ENCODE data around the gene TMEM183A. TPM values are rescaled to one million over a fixed set of nuclear protein-coding genes. Genes with fewer than 3 reads are reported as not detected.
A peak's percentile ranks its signal among the peaks of the same experiment; 100 is the strongest.

Gene TMEM183A
- total and polyA plus RNA-seq, 11 donors: 9.5 to 45.7 (median 29.9) TPM

DNA sequence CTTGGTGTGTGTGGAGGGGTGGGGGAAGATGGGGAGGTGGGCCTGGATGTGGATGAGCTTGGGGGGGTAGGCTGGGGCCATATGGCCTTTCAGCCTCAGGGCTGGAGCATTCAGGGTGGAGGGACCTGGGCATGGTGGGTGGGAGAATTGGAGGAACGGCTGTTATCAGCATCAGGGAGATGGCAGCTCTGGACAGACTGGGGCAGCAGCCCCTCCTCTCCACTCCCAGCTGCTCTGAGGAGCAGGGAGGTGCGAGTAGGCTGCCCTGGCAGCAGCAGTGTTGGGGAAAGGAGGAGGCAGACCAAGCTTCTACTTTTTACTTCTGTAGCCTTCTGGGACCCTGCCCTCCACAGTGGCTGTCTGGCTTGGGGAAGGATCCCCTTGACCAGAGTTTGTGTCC lies 29.4 kb downstream of the TMEM183A start:
- H3K27ac ChIP-seq: peak overlapping the region in 7 of 12 donors; percentile 42 to 90 (median 74)
- H3K36me3 ChIP-seq: no peaks in the 10 kb centered on the region
- DNase-seq: peak in 1 of 5 donors; percentile 20
- H3K9me3 ChIP-seq: no peaks in the 10 kb centered on the region
- no peak for ATAC-seq
- peaks cover 0 to 5% (median 0%) of the 10 kb centered on the region in 9 donors for H3K27me3 ChIP-seq
- intact Hi-C loops (cut with DNase I): loop anchor here in 7 of 10 donors (5.0 to 10.0 kb wide), 5 partner anchors 91 to 308 kb away; partner anchors contain the start of gene ADORA1 (in 6 of the 7)
- TF ChIP-seq POLR2A (IDR thresholded peaks at IDR 0.05): no peak
- TF ChIP-seq, protein P1, sequence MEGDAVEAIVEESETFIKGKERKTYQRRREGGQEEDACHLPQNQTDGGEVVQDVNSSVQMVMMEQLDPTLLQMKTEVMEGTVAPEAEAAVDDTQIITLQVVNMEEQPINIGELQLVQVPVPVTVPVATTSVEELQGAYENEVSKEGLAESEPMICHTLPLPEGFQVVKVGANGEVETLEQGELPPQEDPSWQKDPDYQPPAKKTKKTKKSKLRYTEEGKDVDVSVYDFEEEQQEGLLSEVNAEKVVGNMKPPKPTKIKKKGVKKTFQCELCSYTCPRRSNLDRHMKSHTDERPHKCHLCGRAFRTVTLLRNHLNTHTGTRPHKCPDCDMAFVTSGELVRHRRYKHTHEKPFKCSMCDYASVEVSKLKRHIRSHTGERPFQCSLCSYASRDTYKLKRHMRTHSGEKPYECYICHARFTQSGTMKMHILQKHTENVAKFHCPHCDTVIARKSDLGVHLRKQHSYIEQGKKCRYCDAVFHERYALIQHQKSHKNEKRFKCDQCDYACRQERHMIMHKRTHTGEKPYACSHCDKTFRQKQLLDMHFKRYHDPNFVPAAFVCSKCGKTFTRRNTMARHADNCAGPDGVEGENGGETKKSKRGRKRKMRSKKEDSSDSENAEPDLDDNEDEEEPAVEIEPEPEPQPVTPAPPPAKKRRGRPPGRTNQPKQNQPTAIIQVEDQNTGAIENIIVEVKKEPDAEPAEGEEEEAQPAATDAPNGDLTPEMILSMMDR (IDR thresholded peaks at IDR 0.05): no peak
- no peak overlapping the region for H3K4me3 ChIP-seq
- WGBS, 4 donors: 21 to 31% (median 22%) methylated on average over 2 of the region's 2 CpGs
- peaks cover 0 to 69% (median 37%) of the 10 kb centered on the region in 12 donors for H3K4me1 ChIP-seq

DNA sequence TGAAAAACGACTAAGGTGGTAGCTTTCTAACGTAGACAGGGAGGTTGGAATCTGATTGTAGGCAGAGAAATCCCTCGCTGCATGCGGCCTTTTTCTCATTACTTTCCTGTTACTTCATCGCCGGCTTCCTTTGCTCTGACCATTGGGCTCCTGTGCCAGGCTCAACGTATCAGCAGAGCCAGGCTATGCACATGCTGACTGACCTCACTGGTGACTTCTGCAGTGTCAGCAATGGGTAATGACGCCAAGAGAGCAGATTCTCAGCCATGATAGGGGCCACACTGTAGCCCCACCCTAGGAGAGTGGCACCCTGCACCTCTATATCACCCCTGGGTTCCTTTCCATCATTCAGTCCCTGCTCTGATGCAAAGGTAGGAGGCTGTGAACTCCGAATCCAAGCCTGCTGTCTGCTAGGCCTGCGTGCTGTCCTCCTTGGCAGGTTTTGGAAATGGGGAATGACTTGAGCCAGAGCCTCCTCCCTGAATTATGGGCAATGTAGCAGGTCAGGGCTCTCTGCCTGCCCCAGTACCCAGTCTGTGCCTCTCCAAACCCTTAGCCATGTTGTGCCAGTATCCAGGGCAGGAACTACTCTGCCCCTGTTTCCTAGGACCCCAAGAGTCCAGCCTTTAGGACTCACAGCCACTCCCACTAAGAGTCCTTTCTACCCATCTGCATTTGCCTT lies 30.5 kb downstream of the TMEM183A start:
- peak overlapping the region; percentile 62 to 90 (median 74) for H3K27ac ChIP-seq
- H3K4me1 ChIP-seq: peaks cover 0 to 73% (median 37%) of the 10 kb centered on the region in 12 donors
- 56 to 67% (median 64%) methylated on average over 10 of the region's 10 CpGs for WGBS, 4 donors
- no peak for DNase-seq
- H3K9me3 ChIP-seq: no peaks in the 10 kb centered on the region
- no peaks in the 10 kb centered on the region for H3K36me3 ChIP-seq
- no peak overlapping the region for H3K4me3 ChIP-seq
- intact Hi-C loops (cut with DNase I): loop anchor here in 9 of 10 donors (2.0 to 10.0 kb wide), 8 partner anchors 90 to 307 kb away; partner anchors contain the start of gene ADORA1 (in 6 of the 9)
- no peak for TF ChIP-seq POLR2A (IDR thresholded peaks at IDR 0.05)
- TF ChIP-seq, protein P1 (IDR thresholded peaks at IDR 0.05): no peak
- peaks cover 0 to 5% (median 0%) of the 10 kb centered on the region in 9 donors for H3K27me3 ChIP-seq
- ATAC-seq: peak; percentile 7 to 13 (median 10)

DNA sequence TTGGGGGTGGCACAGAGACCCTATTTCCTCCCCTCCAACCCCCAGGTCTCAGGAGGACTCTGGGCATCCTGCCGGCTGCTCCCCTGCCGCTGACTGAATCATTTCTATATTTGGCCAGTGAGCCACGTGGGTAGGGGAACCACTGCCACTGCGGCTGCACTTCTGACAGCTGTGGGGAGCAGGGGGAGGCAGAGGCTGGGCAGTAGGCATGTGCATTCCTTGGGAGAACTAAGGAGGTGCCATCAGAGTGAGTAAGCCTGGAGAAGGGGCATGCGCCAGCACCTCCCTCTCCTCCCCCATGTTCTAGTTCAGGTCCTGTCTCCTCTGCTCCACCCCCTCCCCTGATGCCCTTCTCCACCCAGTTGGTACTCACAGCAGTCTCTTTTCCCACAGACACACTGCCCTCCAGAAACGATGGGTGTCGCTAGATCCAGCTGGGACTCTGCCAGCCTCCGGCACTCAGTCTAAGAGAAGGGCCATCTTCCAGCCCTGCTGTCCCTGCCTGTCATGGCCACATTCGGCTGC lies 31.1 kb downstream of the TMEM183A start:
- intact Hi-C loops (cut with DNase I): loop anchor here in 9 of 10 donors (2.0 to 10.0 kb wide), 8 partner anchors 89 to 307 kb away; partner anchors contain the start of gene ADORA1 (in 6 of the 9)
- ATAC-seq: peak; percentile 76 to 87 (median 81)

More for the DNA sequence above, 31.1 kb downstream of the TMEM183A start:
- WGBS, 4 donors: 23 to 29% (median 26%) methylated on average over 9 of the region's 9 CpGs
- Histone ChIP-seq H3K27me3 (peaks cover 0 to 5% (median 0%) of the 10 kb centered on the region in 9 donors), H3K36me3 (no peaks in the 10 kb centered on the region), H3K4me3 (no peak overlapping the region), H3K9me3 (no peaks in the 10 kb centered on the region), H3K4me1 (peaks cover 0 to 73% (median 35%) of the 10 kb centered on the region in 12 donors), H3K27ac (peak overlapping the region; percentile 62 to 90 (median 74))
- TF ChIP-seq POLR2A (IDR thresholded peaks at IDR 0.05): no peak
- TF ChIP-seq, protein P1 (IDR thresholded peaks at IDR 0.05): peak in 4 of 12 donors; percentile 7 to 36 (median 32)
- peak; percentile 76 to 89 (median 80) for DNase-seq
